ENCODE measurements around the gene LRRC73.
"Not testable (repeated sequence)": the region's sequence is repeated elsewhere in the genome, so short reads cannot be mapped to it uniquely, and the experiment has no call there.

The LRRC73 gene, protein sequence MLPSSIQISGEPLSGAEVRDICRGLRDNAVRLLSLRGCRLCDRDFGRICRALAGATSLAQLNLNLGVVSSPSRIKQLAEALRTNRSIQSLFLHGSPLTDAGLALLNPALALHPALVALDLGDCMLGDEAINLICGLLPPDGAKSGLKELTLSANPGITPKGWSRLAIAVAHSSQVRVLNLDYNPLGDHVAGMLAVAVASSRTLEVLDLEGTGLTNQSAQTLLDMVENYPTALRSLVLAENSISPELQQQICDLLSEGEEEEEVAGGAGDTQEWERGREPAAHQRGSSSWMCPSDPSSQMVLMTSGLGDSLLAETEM
- long read RNA-seq, donor 1, partial matches to known transcripts: 0 of 1 reads
- long read RNA-seq, donor 1, other reads (novel, unspliced or antisense): 0 of 1 reads
- long read RNA-seq, donor 2, partial matches to known transcripts: 0 of 1 reads
- long read RNA-seq, donor 2, other reads (novel, unspliced or antisense): 0 of 1 reads
- long read RNA-seq, donor 3, partial matches to known transcripts: 0 of 1 reads
- long read RNA-seq, donor 3, other reads (novel, unspliced or antisense): 0 of 1 reads
- long read RNA-seq, donor 4, partial matches to known transcripts: 0 of 1 reads
- long read RNA-seq, donor 4, other reads (novel, unspliced or antisense): 0 of 1 reads
- long read RNA-seq, donor 5, partial matches to known transcripts: 0 of 2 reads
- long read RNA-seq, donor 5, other reads (novel, unspliced or antisense): 0 of 2 reads
- long read RNA-seq, donor 6: 0 reads
- long read RNA-seq, donor 7, partial matches to known transcripts: 0 of 2 reads
- long read RNA-seq, donor 7, other reads (novel, unspliced or antisense): 0 of 2 reads
- long read RNA-seq, donor 8, partial matches to known transcripts: 0 of 1 reads
- long read RNA-seq, donor 8, other reads (novel, unspliced or antisense): 0 of 1 reads

DNA sequence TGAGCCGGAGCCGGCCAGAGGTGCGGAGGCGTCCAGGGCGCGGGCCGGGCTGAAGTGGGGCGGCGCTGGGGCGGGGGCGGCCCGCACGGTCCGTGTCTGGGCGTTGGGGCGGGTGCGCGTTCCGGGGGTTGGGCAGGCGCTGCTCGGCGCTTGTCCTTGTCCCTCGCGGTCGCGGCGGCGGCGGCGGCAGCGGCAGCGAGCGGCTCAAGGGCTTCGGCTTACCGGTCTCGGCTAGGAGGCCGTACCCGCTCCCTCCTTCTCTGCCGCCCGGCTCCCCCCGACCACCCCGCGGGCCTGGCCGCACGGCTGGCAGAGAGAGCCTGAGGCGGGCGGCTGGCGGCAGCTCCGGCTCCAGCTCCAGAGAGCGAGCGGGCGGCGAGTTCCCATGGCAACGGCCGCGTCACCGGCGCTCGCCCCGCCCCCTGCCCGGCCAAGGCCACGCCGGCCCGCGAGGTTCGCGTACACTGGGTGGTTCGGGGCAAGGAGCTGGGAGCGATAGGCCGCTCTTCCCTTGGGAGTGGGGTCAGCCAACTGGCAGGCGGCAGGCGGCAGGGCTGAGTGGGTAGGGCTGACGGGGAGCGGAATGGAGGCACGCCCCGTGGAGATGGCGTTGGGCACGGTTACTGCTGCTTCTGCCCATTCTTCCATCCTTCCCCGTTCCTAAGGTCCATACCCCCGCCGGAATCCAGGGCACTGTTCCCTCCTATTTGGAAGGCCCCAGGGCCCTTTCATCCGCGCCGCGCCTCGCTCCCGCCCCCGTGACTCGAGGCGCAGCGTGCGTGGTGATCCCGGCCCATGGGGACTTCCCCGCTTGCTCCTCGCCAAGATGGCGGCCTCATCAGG is at the start of gene LRRC73:
LRRC73 (minus strand) TSS at position 363 of the 843 bp plus-strand sequence. CDS start 561 bp downstream, outside the sequence.
- peak; percentile 91 for DNase-seq

DNA sequence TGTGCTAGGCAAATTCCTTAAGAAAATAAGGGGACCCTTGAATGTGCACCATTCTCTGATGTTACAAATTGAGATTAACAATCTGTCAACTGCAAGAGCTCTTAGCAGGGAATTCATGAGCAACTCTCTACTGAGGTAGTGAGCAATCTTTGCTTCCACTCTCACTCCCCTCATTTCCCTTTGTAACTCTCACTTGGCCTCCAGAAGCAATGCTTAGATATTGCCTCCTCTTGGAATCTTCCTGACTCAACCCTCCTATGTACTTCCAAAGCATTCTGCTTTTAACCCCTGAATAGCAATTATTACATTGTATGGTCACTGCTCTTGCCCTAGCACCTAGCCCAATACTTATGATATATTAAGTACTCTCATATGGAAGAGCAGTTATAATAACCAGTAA is 49.2 kb upstream of the LRRC73 start:
- no peak for DNase-seq

DNA sequence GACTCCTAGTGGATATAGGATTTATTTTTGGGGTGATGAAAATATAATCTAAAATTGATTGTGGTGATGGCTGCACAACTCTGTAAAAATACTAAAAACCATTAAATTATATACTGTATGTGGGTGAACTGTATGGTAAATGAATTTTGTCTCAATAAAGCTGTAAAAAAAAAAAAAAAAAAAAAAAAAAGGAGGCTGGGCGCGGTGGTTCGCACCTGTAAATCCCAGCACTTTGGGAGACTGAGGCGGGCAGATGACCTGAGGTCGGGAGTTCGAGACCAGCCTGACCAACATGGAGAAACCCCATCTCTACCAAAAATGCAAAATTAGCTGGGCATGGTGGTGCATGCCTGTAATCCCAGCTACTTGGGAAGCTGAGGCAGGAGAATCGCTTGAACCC is 47.5 kb upstream of the LRRC73 start:
- not testable (repeated sequence) for DNase-seq

GRCh38 chr6:43547222-43547621 is 37.1 kb upstream of the LRRC73 start:
- DNase-seq: no peak

DNA sequence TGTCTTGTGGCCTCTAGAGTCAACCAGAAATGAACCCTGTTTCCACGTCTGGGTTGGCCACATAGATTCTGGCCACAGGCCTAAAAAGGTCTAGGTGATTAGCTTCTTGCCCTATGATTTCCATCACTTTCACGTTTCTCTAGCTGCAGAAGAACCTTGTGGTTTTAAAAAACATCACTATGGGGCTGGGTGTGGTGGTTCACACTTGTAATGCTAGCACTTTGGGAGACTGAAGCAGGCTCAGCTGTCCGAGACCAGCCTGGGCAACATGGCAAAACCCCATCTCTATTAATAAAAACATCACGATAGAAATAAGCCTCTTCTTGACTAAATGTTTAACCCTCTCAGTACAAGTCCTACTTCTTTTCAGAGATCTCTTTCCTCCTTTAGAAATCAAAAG is 34.3 kb upstream of the LRRC73 start:
- DNase-seq: no peak

- no peak for DNase-seq
Measured at GRCh38 chr6:43541774-43542471, 31.8 kb upstream of the LRRC73 start.

DNA sequence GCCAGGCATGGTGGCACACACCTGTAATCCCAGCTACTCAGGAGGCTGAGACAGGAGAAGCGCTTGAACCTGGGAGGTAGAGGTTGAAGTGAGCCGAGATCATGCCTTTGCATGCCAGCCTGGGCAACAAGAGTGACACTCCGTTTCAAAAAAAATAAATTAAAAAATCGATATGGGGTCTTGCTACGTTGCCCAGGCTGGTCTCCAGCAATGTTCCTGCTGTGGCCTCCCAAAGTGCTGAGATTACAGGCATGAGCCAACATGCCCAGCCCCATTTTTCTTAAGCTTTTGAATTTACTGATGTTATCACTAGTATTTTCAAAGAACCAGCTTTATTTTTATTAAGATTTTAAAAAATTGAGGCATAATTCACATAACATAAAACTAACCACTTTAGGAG is 30.4 kb upstream of the LRRC73 start:
- DNase-seq: no peak

DNA sequence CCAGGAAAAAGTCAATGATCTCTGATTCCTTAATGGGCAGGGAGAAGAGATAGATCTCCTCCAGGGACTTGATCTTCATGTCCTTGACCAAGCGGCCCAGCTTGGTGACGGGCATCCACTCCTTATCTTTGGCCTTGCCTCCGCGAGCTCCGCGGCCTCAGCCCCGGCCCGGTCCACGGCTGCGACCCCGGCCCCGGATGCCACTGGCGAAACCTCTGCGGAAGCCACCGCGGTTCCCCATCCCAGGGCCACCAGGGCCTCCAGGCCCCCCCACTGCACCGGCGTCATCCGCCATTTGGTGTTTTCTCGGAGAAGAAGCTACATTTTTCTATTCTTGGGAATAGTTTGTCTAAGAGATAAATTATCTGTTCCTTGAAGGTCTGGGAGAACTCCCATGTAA is 29.3 kb upstream of the LRRC73 start:
- DNase-seq: not testable (repeated sequence)

- not testable (repeated sequence) for DNase-seq
Measured at GRCh38 chr6:43538986-43539385, 28.8 kb upstream of the LRRC73 start.

- no peak for DNase-seq
Measured at GRCh38 chr6:43532201-43532600, 22.1 kb upstream of the LRRC73 start.

DNA sequence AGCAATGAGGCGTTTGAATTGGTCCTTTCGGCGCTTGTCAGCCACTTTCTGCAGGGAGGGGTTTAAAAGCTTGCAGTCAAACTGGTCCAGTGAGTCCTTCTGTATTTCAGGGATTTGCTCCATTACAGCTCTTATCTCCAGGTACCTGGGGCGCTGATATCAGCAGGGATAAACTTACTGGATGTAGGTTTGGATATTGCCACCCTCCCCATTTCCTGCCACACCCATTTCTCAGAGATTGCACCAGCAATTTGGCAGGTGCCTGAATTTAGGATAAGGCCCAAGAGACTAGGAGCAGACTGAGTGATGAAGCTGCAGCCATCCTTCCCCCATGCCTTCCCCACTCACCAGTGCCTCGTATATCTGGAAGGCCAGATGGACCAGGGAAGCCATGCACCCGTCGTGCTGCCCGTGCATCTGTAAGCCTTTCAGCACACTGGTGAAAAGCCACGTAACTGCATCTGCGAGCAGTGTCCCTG is 14.4 kb upstream of the LRRC73 start:
- no peak for DNase-seq

DNA sequence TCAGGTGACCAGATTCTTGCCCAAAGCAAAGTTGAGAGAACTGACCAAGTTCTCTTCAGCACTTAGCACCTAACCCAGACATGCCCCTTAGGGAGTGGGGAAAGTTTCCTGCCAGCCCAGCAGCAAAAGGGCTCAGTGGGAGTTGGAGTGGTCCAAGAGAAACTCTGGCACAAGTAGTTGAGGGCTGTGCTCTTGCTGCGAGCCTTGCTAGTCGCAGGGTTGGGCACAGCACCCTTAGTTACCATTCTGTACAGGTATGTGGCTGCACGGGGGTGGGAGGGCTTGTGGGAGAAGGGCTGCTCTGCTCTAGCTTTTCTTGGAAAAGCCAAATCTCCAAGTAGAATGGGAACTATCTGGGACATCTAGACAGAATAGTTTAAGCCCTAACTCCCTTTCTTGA is 13.1 kb upstream of the LRRC73 start:
- DNase-seq: no peak

GRCh38 chr6:43522547-43523261 is 12.6 kb upstream of the LRRC73 start:
- DNase-seq: no peak

GRCh38 chr6:43521836-43522235 is 11.7 kb upstream of the LRRC73 start:
- no peak for DNase-seq

DNA sequence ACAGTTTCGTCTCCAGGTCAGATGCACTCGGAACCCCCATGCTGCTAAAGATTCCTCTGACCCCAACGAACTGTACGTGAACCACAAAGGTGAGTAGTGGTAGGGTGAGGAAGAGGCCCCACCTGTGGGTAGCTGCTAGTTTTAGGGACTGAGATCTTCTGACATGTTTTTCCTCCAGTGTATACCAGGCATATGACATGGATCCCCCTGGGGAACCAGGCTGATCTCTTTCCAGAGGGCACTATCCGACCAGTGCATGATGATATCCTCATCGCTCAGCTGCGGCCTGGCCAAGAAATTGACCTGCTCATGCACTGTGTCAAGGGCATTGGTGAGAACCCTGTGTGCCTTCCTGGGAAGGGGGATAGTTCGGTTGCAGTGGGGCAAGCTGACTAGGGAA is 10.0 kb upstream of the LRRC73 start:
- DNase-seq: no peak

DNA sequence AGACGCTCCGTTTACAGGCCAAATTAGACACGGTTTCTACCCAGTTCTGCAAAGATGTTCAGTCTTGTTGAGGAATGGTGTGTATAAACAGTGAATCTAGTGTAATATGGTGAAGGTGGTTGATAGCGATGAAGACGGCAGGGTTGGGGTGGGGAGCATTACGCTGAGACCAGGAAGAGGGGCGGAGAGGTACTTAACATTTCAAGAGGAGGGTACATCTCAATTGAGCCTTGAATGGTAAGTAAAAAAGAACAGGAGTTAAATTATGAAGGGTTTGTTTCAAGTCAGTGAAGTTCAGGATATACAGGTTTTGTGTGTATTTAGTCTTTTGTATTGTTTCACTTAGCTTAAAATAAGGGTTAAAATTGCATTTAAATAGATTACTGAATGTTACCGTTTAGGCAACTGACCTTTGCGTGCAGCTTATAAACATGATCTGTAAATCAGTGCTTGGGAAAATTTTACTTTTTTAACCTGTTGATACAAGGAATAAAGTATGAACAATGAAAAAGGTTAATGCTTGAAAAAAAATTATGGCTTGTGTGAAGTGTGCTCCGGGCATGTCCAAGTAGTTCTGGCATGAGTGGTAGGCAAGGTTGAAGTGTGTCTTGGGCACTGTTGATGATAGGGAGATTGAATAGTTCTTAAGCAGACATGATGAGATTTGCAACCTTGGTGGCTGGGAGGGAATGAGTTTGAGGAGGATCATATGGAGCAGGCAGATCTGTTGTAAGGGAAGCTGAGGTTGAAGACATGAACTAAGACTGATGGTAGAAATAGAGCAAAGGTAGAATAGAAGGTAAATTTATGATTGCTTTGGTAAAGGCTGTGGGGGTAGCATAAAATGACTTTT is 7.6 kb upstream of the LRRC73 start:
- no peak for DNase-seq

DNA sequence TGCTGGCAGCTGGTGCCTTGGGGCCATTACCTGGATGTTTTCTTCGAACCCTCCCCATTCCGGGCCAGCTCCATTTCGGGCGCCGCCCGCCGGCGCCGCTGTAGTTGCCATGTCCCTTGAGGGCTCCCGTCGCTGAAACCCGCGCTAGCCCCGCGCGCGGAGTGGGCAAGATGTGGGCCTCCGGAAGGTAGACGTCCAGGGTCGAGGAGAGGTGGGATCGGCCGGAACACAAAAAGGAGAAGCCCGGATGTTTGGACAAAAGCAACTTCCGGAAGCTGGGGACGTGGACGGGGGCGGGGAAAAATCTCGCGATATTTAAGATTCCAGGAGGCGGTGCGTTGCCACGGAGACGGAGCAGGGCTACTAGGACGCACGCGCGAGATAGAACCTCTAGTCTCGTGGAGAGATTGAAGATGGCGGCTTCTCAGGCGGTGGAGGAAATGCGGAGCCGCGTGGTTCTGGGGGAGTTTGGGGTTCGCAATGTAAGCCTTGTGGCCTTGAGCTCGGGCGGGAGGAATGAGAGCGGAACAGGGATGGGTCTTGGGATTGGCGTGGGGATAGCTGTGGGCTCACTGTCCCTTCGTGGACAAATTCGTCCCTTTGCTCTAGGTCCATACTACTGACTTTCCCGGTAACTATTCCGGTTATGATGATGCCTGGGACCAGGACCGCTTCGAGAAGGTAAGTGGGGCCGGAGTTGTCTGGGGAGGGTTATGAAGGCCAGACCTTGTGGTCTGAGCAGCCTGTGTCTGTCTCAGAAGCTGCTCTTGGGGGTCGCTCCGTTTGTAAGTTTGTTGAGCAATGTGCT is 6.8 kb upstream of the LRRC73 start, which contains the start of the genes POLR1C and YIPF3:
POLR1C (plus strand) TSS at position 393 of the 808 bp plus-strand sequence; CDS start at position 414, 21 bp downstream.
YIPF3 (minus strand) TSS at position 230 of the 808 bp plus-strand sequence; CDS start at position 111, 119 bp downstream.
- peak; percentile 86 for DNase-seq

DNA sequence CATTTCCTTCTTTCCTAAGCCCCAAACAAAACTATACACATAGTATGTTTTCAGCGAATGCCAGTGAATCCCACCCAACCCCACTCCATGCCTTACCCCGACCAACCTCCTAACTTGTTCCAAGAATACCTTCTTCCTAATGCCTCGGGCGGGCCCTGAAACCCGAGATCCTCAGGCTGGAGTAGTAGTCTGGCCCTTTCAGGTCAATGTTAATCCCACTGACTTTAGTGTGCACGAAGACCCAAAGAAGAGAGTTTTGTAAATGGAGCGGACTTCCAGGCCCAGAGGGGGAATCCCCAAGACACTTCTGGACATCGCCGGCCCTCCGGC is 6.2 kb upstream of the LRRC73 start:
- no peak for DNase-seq

GRCh38 chr6:43515808-43516207 is 5.7 kb upstream of the LRRC73 start:
- DNase-seq: no peak

All from right kidney (tissue), 9 donors.